Measurements from ENCODE around the gene ITGBL1. TPM values are rescaled to one million over a fixed set of nuclear protein-coding genes. Genes with fewer than 3 reads are reported as not detected.

Gene ITGBL1
- polyA plus RNA-seq, 3 donors = not detected

DNA sequence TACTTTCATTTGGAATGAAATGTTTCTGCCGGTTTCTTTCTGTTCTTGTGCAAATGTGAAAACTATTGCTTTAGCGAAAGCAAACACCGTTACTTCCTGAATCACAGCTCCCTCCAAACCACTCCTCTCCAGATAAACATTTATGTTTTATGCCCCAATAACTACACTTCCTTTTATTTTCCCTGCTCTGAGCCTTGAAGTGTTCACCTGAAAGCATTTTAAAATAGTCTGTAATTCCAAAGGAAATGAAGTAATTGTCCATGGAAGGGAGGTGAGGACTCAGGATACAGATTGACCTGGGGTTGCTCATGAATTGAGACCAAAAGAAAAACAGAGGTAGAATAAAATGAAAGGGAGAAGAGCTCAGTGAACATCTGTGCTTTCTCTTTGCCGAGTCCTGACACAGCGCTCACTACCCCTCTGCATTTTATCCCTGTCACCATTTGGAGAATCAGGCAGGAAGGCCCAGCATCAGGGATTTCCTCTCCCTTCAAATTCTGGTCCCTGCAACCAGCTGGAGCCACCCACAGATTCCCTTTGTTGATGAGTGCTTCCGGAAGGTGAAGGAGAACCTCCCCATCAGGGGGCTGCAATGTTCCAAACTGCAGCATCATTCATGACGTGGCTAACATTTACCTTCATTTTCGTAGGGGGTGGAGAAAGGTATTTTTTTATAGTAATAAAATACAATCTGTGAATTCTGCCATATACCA is 171.9 kb downstream of the ITGBL1 start:
- H3K36me3 Mint-ChIP-seq = no peaks in the 10 kb centered on the region
- no peaks in the 10 kb centered on the region for H3K9me3 Mint-ChIP-seq
- peak overlapping the region in 6 of 7 donors; percentile 0 to 76 (median 56) for H3K27ac Mint-ChIP-seq
- Histone ChIP-seq H2AFZ (ENCODE audit: insufficient read depth, low read depth, low read length, poor library complexity, severe bottlenecking) (peak overlapping the region; percentile 39), H3K27ac (ENCODE audit: low read depth in 1 of 2, low read length in 2 of 2) (peak overlapping the region in 1 of 2 donors; percentile 56), H3K4me3 (replicated peaks in 1 of 3; ENCODE audit: low read depth in 2 of 3, low read length in 3 of 3) (peak overlapping the region in 2 of 3 experiments; percentile 9 to 46), H3K9ac (ENCODE audit: insufficient read depth, low read length, poor library complexity, severe bottlenecking) (peak overlapping the region; percentile 1), H3K9me3 (replicated peaks in 1 of 2; ENCODE audit: control insufficient read depth in 1 of 2, insufficient read depth in 1 of 2, low read length in 2 of 2) (no peaks in the 10 kb centered on the region), H3K4me2 (replicated peaks; ENCODE audit: extremely low read depth, low read length, poor library complexity, severe bottlenecking) (peak overlapping the region; percentile 31), H3K36me3 (replicated peaks in 1 of 2; ENCODE audit: control insufficient read depth in 1 of 2, insufficient read depth in 2 of 2, low read length in 2 of 2) (no peaks in the 10 kb centered on the region), H4K20me1 (ENCODE audit: insufficient read depth, low read length) (no peaks in the 10 kb centered on the region), H3K4me1 (ENCODE audit: control insufficient read depth in 1 of 2, insufficient read depth in 2 of 2, low read length in 2 of 2) (peaks cover 14% of the 10 kb centered on the region in 2 donors), H3K27me3 (ENCODE audit: control insufficient read depth in 2 of 2, insufficient read depth in 2 of 2, low read length in 2 of 2) (no peaks in the 10 kb centered on the region), H3K79me2 (ENCODE audit: insufficient read depth, low read length) (no peaks in the 10 kb centered on the region)
- no peak for TF ChIP-seq CTCF (IDR thresholded peaks at IDR 0.05)
- H3K27me3 Mint-ChIP-seq (ENCODE audit: low read depth in 3 of 3) = peaks cover 0 to 2% (median 0%) of the 10 kb centered on the region in 3 donors
- peaks cover 24% of the 10 kb centered on the region for H3K4me1 Mint-ChIP-seq
- peak overlapping the region; percentile 24 to 73 for H3K4me3 Mint-ChIP-seq
- 0% methylated on average over 1 of the region's 8 CpGs for WGBS (ENCODE audit: insufficient coverage)
- DNase-seq = no peak
- intact Hi-C loops (cut with micrococcal nuclease) = no loop called here

- intact Hi-C loops (cut with micrococcal nuclease) = no loop called here
- Histone ChIP-seq H3K79me2 (ENCODE audit: insufficient read depth, low read length) (no peaks in the 10 kb centered on the region), H4K20me1 (ENCODE audit: insufficient read depth, low read length) (no peaks in the 10 kb centered on the region), H3K27me3 (ENCODE audit: control insufficient read depth in 2 of 2, insufficient read depth in 2 of 2, low read length in 2 of 2) (no peaks in the 10 kb centered on the region), H3K9me3 (replicated peaks in 1 of 2; ENCODE audit: control insufficient read depth in 1 of 2, insufficient read depth in 1 of 2, low read length in 2 of 2) (no peaks in the 10 kb centered on the region), H3K4me3 (replicated peaks in 1 of 3; ENCODE audit: low read depth in 2 of 3, low read length in 3 of 3) (no peak overlapping the region), H3K4me1 (ENCODE audit: control insufficient read depth in 1 of 2, insufficient read depth in 2 of 2, low read length in 2 of 2) (peaks cover 14% of the 10 kb centered on the region in 2 donors), H3K36me3 (replicated peaks in 1 of 2; ENCODE audit: control insufficient read depth in 1 of 2, insufficient read depth in 2 of 2, low read length in 2 of 2) (no peaks in the 10 kb centered on the region), H3K4me2 (replicated peaks; ENCODE audit: extremely low read depth, low read length, poor library complexity, severe bottlenecking) (no peak overlapping the region), H3K9ac (ENCODE audit: insufficient read depth, low read length, poor library complexity, severe bottlenecking) (no peak overlapping the region), H2AFZ (ENCODE audit: insufficient read depth, low read depth, low read length, poor library complexity, severe bottlenecking) (no peak overlapping the region), H3K27ac (ENCODE audit: low read depth in 1 of 2, low read length in 2 of 2) (peak overlapping the region in 1 of 2 donors; percentile 56)
- Mint-ChIP-seq H3K4me3 (no peak overlapping the region), H3K4me1 (peaks cover 24% of the 10 kb centered on the region), H3K36me3 (no peaks in the 10 kb centered on the region), H3K27ac (no peak overlapping the region), H3K9me3 (no peaks in the 10 kb centered on the region), H3K27me3 (ENCODE audit: low read depth in 3 of 3) (peaks cover 0 to 2% (median 0%) of the 10 kb centered on the region in 3 donors)
- no CpG with 5 or more reads among the region's 3 CpGs for WGBS (ENCODE audit: insufficient coverage)
- no peak for DNase-seq
- no peak for TF ChIP-seq CTCF (IDR thresholded peaks at IDR 0.05)
Measured at GRCh38 chr13:101624981-101625380, 172.5 kb downstream of the ITGBL1 start.

All from CD14-positive monocyte (primary cell).